ENCODE measurements around the gene ABCC1. TPM values are rescaled to one million over a fixed set of nuclear protein-coding genes. Genes with fewer than 3 reads are reported as not detected.

The ABCC1 gene
- total and polyA plus RNA-seq, 12 donors: 6.1 to 32.8 (median 21.6) TPM

DNA sequence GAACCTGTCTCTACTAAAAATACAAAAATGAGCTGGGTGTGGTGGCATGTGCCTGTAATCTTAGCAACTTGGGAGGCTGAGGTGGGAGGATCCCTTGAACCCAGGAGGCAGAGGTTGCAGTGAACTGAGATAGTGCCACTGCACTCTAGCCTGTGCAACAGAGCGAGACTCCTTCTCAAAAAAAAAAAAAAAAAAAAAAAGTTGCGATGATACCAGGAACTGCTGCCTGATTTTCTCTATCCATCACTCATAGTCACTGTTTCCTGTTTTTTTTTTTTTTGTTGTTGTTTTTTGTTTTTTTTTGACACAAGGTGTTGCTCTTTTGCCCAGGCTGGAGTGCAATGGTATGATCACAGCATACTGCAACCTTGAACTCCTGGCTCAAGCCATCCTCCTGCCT lies 59.2 kb downstream of the ABCC1 start:
- TF ChIP-seq, protein P1, sequence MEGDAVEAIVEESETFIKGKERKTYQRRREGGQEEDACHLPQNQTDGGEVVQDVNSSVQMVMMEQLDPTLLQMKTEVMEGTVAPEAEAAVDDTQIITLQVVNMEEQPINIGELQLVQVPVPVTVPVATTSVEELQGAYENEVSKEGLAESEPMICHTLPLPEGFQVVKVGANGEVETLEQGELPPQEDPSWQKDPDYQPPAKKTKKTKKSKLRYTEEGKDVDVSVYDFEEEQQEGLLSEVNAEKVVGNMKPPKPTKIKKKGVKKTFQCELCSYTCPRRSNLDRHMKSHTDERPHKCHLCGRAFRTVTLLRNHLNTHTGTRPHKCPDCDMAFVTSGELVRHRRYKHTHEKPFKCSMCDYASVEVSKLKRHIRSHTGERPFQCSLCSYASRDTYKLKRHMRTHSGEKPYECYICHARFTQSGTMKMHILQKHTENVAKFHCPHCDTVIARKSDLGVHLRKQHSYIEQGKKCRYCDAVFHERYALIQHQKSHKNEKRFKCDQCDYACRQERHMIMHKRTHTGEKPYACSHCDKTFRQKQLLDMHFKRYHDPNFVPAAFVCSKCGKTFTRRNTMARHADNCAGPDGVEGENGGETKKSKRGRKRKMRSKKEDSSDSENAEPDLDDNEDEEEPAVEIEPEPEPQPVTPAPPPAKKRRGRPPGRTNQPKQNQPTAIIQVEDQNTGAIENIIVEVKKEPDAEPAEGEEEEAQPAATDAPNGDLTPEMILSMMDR (IDR thresholded peaks at IDR 0.05): no peak
- no peak for DNase-seq
- Histone ChIP-seq H3K36me3 (peaks cover 0 to 43% (median 0%) of the 10 kb centered on the region in 9 donors), H3K27me3 (no peaks in the 10 kb centered on the region), H3K9me3 (no peaks in the 10 kb centered on the region), H3K4me1 (peaks cover 0 to 17% (median 3%) of the 10 kb centered on the region in 9 donors), H3K4me3 (no peak overlapping the region), H3K27ac (peak overlapping the region in 2 of 10 donors; percentile 29 to 75)
- ATAC-seq: no peak
- intact Hi-C loops (cut with DNase I): loop anchor here in 1 of 10 donors (5.0 kb wide), 1 partner anchor 116 kb away; no protein-coding TSS in a partner anchor
- 91 to 96% methylated on average over 2 of the region's 2 CpGs for WGBS, 2 donors

DNA sequence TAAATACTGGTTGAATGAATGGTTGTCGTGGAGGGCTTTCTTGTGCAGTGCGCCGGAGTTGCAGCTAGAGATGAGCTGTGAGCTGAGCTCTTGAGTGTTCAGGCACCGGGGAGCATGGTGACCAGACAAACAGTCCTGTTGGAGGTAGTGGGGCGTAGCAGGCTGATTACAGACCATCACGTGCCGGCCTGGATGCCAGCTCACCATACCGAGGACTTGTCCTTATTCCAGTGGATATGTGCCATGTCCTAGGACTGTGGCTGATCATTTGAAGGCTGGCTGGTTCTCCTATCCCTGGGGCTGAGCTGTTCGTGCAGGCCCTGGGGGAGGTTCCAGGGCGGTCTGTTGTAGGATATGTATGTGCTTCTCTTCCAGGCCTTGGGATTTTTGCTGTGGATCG lies 60.0 kb downstream of the ABCC1 start:
- Histone ChIP-seq H3K4me1 (peaks cover 0 to 18% (median 3%) of the 10 kb centered on the region in 9 donors), H3K9me3 (no peaks in the 10 kb centered on the region), H3K27ac (peak overlapping the region in 9 of 10 donors; percentile 16 to 75 (median 58)), H3K27me3 (no peaks in the 10 kb centered on the region), H3K36me3 (peaks cover 0 to 45% (median 0%) of the 10 kb centered on the region in 9 donors), H3K4me3 (no peak overlapping the region)
- peak; percentile 62 to 63 for DNase-seq
- intact Hi-C loops (cut with DNase I): loop anchor here in 1 of 10 donors (5.0 kb wide), 1 partner anchor 117 kb away; no protein-coding TSS in a partner anchor
- TF ChIP-seq, protein P1 (IDR thresholded peaks at IDR 0.05): peak in 3 of 9 donors; percentile 2 to 7 (median 7)
- WGBS, 2 donors: 89 to 93% methylated on average over 11 of the region's 11 CpGs
- peak; percentile 75 to 97 (median 89) for ATAC-seq

GRCh38 chr16:16010194-16010593 lies 60.8 kb downstream of the ABCC1 start:
- intact Hi-C loops (cut with DNase I): loop anchor here in 1 of 10 donors (10.0 kb wide), 1 partner anchor 55 kb away; no protein-coding TSS in a partner anchor
- Histone ChIP-seq H3K27me3 (no peaks in the 10 kb centered on the region), H3K36me3 (peaks cover 0 to 51% (median 0%) of the 10 kb centered on the region in 9 donors), H3K27ac (peak overlapping the region in 5 of 10 donors; percentile 35 to 75 (median 58)), H3K4me3 (no peak overlapping the region), H3K4me1 (peaks cover 3 to 25% (median 11%) of the 10 kb centered on the region in 9 donors), H3K9me3 (no peaks in the 10 kb centered on the region)
- DNase-seq (no peak), ATAC-seq (no peak)
- TF ChIP-seq, protein P1 (IDR thresholded peaks at IDR 0.05): no peak
- WGBS, 2 donors: 94 to 97% methylated on average over 3 of the region's 3 CpGs

DNA sequence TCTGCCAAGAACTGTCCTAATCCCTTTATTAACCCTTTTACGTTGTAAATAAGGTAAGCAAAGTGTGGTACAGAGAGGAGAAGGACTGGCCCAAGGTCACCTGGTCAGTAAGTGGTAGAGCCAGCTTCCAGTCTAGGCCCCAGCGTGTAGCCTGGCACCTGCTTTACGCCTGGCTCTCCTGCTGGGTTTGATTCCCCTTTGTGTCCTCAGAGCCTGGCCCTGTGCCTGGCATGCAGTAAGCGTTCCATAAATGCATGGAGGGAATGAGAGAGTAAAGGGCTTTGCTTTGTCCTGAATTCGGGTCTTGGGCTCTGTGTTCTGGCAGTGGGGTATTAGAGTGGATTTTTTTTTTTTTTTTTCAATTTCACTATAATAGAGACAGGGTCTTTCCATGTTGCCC lies 62.7 kb downstream of the ABCC1 start:
- WGBS, 2 donors: 97 to 99% methylated on average over 5 of the region's 5 CpGs
- H3K4me3 ChIP-seq: no peak overlapping the region
- intact Hi-C loops (cut with DNase I): loop anchor here in 1 of 10 donors (10.0 kb wide), 1 partner anchor 57 kb away; no protein-coding TSS in a partner anchor
- H3K27ac ChIP-seq: peak overlapping the region in 1 of 10 donors; percentile 21
- peaks cover 3 to 32% (median 14%) of the 10 kb centered on the region in 9 donors for H3K4me1 ChIP-seq
- no peaks in the 10 kb centered on the region for H3K9me3 ChIP-seq
- TF ChIP-seq, protein P1 (IDR thresholded peaks at IDR 0.05): no peak
- H3K27me3 ChIP-seq: no peaks in the 10 kb centered on the region
- DNase-seq (no peak), ATAC-seq (no peak)
- peaks cover 0 to 70% (median 0%) of the 10 kb centered on the region in 9 donors for H3K36me3 ChIP-seq
